Esophagus muscularis mucosa (tissue), 4 donors: ENCODE measurements around the gene CHCHD3. TPM values are rescaled to one million over a fixed set of nuclear protein-coding genes. Genes with fewer than 3 reads are reported as not detected.

ENCODE experiments used
- DNase-seq: peaks from one replicate; pipeline ENCODE4 v3.0.0-alpha.2; 2017; ENCODE audit errors: extremely low spot score
- H3K27ac ChIP-seq, 4 donors: fragments of 200-600 bp; sonication (generic); replicated peaks in 1 of 4; 1 replicate in 3 of 4; 2 replicates in 1 of 4; pipeline ENCODE4 v1.5.1; 2016 to 2019; ENCODE audit warnings: mild to moderate bottlenecking in 1 of 4
- H3K27me3 ChIP-seq, 4 donors: fragments of 200-600 bp; sonication (generic); one replicate each; pipeline versions ENCODE4 v1.5.1 to v1.6.0; 2016 to 2019
- H3K36me3 ChIP-seq, 4 donors: fragments of 200-600 bp; sonication (generic); one replicate each; pipeline ENCODE4 v1.5.1; 2016 to 2019
- H3K4me1 ChIP-seq, 4 donors: fragments of 200-600 bp; sonication (generic); one replicate each; pipeline ENCODE4 v1.5.1; 2016 to 2019
- H3K4me3 ChIP-seq, 4 donors: fragments of 200-600 bp; sonication (generic); 1 replicate in 2 of 4; 2 replicates in 2 of 4; pipeline ENCODE4 v1.5.1; 2016 to 2019; ENCODE audit warnings: mild to moderate bottlenecking in 4 of 4, moderate library complexity in 1 of 4
- H3K9me3 ChIP-seq, 4 donors: fragments of 200-600 bp; sonication (generic); 1 replicate in 3 of 4; 2 replicates in 1 of 4; pipeline ENCODE4 v1.5.1; 2016 to 2019
- EP300 ChIP-seq: sonication (generic); formaldehyde crosslinking; IDR thresholded peaks from one replicate; pipeline ENCODE4 v1.6.1; 2017; ENCODE audit warnings: antibody characterized with exemption
- POLR2A ChIP-seq: fragments of 450-650 bp; IDR thresholded peaks from one replicate; pipeline ENCODE4 v1.6.1; 2017; ENCODE audit warnings: antibody characterized with exemption, moderate library complexity, mild to moderate bottlenecking, low read depth
- POLR2AphosphoS5 ChIP-seq, 2 donors: sonication (generic); formaldehyde crosslinking; IDR thresholded peaks; one replicate each; pipeline ENCODE4 v1.6.1; 2017; ENCODE audit warnings: antibody characterized with exemption in 2 of 2
- WGBS: methylation state at CpG from one replicate; pipeline ENCODE4 v1.1.5; 2018; 5-methylcytosine and 5-hydroxymethylcytosine counted together
- intact Hi-C: fragments of 100-400 bp; cut with DNase I; formaldehyde crosslinking; loops from one replicate; pipeline ENCODE4 v1.15.1; 2023
- total RNA-seq, 4 donors: library from RNA; depleted of rRNA; stranded (reverse); fragments of >200 nt; gene quantifications; one replicate each; pipeline versions ENCODE4 v1.1.0 to v1.2.1, GENCODE V29; 2016
- TF ChIP-seq, protein P1 (sequence below), 3 experiments: fragments of 200-600 bp in 2 of 3; fragments of 450-650 bp in 1 of 3; sonication (generic) in 2 of 3; IDR thresholded peaks; one replicate each; pipeline ENCODE4 v1.5.1; 2017 to 2019; ENCODE audit warnings: antibody characterized with exemption in 3 of 3, mild to moderate bottlenecking in 2 of 3, moderate library complexity in 1 of 3

CHCHD3 gene
- total RNA-seq, 4 donors from 2014 or later = 58.6 to 74.3 (median 68.9) TPM

GRCh38 chr7:133077394-133077793 is 4.5 kb downstream of the CHCHD3 start:
- Histone ChIP-seq H3K9me3 (no peaks in the 10 kb centered on the region), H3K4me3 (no peak overlapping the region), H3K36me3 (no peaks in the 10 kb centered on the region), H3K27me3 (no peaks in the 10 kb centered on the region), H3K4me1 (peaks cover 23 to 55% (median 36%) of the 10 kb centered on the region in 4 donors), H3K27ac (no peak overlapping the region)
- DNase-seq = no peak
- 70% methylated on average over 4 of the region's 4 CpGs for WGBS
- TF ChIP-seq, protein P1, sequence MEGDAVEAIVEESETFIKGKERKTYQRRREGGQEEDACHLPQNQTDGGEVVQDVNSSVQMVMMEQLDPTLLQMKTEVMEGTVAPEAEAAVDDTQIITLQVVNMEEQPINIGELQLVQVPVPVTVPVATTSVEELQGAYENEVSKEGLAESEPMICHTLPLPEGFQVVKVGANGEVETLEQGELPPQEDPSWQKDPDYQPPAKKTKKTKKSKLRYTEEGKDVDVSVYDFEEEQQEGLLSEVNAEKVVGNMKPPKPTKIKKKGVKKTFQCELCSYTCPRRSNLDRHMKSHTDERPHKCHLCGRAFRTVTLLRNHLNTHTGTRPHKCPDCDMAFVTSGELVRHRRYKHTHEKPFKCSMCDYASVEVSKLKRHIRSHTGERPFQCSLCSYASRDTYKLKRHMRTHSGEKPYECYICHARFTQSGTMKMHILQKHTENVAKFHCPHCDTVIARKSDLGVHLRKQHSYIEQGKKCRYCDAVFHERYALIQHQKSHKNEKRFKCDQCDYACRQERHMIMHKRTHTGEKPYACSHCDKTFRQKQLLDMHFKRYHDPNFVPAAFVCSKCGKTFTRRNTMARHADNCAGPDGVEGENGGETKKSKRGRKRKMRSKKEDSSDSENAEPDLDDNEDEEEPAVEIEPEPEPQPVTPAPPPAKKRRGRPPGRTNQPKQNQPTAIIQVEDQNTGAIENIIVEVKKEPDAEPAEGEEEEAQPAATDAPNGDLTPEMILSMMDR (IDR thresholded peaks at IDR 0.05) = no peak
- TF ChIP-seq POLR2AphosphoS5 (IDR thresholded peaks at IDR 0.05) = no peak
- TF ChIP-seq POLR2A = no peak
- no peak for TF ChIP-seq EP300
- intact Hi-C loops = no loop called here

DNA sequence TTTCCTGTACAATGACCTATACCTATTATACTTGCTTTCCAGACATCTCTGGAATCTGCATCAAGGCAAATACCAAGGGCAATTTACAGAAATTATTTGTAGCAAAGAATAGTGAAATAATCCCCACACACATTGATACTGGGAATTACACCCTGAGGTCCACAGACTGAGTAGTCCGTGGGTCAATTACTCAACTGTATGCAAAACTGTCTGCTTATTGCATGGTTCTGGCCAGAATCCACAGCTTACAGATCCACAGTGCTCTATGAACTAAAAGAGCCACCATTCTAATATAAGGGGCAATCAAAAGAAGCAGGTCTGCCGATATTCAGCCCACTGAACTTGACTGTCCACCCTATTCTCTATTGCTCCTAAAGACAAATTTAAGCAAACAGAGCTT is 5.7 kb downstream of the CHCHD3 start:
- Histone ChIP-seq H3K27me3 (no peaks in the 10 kb centered on the region), H3K9me3 (no peaks in the 10 kb centered on the region), H3K4me3 (no peak overlapping the region), H3K36me3 (no peaks in the 10 kb centered on the region), H3K27ac (no peak overlapping the region), H3K4me1 (peaks cover 21 to 55% (median 35%) of the 10 kb centered on the region in 4 donors)
- no peak for DNase-seq
- intact Hi-C loops = no loop called here
- TF ChIP-seq, protein P1 (IDR thresholded peaks at IDR 0.05) = no peak
- TF ChIP-seq POLR2AphosphoS5 (IDR thresholded peaks at IDR 0.05) (no peak), EP300 (no peak), POLR2A (no peak)
- WGBS = 90% methylated on average over 2 of the region's 2 CpGs

GRCh38 chr7:133071506-133071905 is 10.4 kb downstream of the CHCHD3 start:
- H3K36me3 ChIP-seq = peaks cover 15 to 26% (median 19%) of the 10 kb centered on the region in 4 donors
- no peak overlapping the region for H3K27ac ChIP-seq
- TF ChIP-seq POLR2AphosphoS5 (IDR thresholded peaks at IDR 0.05) = no peak
- TF ChIP-seq, protein P1 (IDR thresholded peaks at IDR 0.05) = no peak
- no peak for TF ChIP-seq EP300
- no peak for TF ChIP-seq POLR2A
- H3K9me3 ChIP-seq = no peaks in the 10 kb centered on the region
- whole genome bisulfite sequencing = 89% methylated on average over 2 of the region's 2 CpGs
- no peaks in the 10 kb centered on the region for H3K27me3 ChIP-seq
- no peak overlapping the region for H3K4me3 ChIP-seq
- DNase-seq = no peak
- intact Hi-C loops = no loop called here
- peaks cover 9 to 22% (median 12%) of the 10 kb centered on the region in 4 donors for H3K4me1 ChIP-seq

- intact Hi-C loops = no loop called here
- 45% methylated on average over 2 of the region's 2 CpGs for WGBS
- peaks cover 6 to 15% (median 12%) of the 10 kb centered on the region in 4 donors for H3K4me1 ChIP-seq
- no peak for DNase-seq
- H3K9me3 ChIP-seq = no peaks in the 10 kb centered on the region
- no peak for TF ChIP-seq POLR2AphosphoS5 (IDR thresholded peaks at IDR 0.05)
- H3K36me3 ChIP-seq = peaks cover 15 to 28% (median 19%) of the 10 kb centered on the region in 4 donors
- no peak overlapping the region for H3K4me3 ChIP-seq
- no peaks in the 10 kb centered on the region for H3K27me3 ChIP-seq
- no peak overlapping the region for H3K27ac ChIP-seq
Measured at GRCh38 chr7:133070562-133070961, 11.3 kb downstream of the CHCHD3 start.

DNA sequence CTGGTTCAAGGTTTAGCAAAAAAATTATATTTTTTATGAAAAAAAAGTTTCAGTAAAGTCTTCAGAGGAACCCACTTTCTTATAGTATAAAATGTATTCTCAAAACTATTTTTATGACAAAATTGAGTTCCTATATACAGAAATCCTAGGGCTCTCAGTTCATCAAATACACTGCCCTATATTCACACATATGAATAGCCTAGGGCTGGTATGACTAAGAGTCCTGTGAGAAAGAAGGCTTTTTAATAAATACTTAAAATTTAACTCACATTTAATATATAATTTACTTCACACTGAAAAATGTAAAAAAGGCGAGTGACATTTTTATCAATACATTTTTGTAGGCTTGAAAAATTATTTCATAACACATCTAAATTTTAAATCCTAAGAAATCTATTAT is 16.6 kb downstream of the CHCHD3 start:
- DNase-seq = no peak
- no peak overlapping the region for H3K27ac ChIP-seq
- intact Hi-C loops = no loop called here
- H3K27me3 ChIP-seq = no peaks in the 10 kb centered on the region
- H3K9me3 ChIP-seq = no peaks in the 10 kb centered on the region
- H3K36me3 ChIP-seq = peaks cover 15 to 28% (median 19%) of the 10 kb centered on the region in 4 donors
- no peak overlapping the region for H3K4me3 ChIP-seq
- 98% methylated on average over 1 of the region's 1 CpG for WGBS
- peaks cover 11 to 19% (median 15%) of the 10 kb centered on the region in 4 donors for H3K4me1 ChIP-seq
- no peak for TF ChIP-seq EP300
- TF ChIP-seq, protein P1 (IDR thresholded peaks at IDR 0.05) = no peak
- no peak for TF ChIP-seq POLR2AphosphoS5 (IDR thresholded peaks at IDR 0.05)
- TF ChIP-seq POLR2A = no peak
